Endothelial cell of umbilical vein (primary cell): ENCODE measurements around the gene FAM118A. TPM values are rescaled to one million over a fixed set of nuclear protein-coding genes. Genes with fewer than 3 reads are reported as not detected.

Experiments
- BruUV-seq: library from RNA; stranded (reverse); fragments of 400-500 nt; replicated peaks from 2 replicates; lab custom pipeline; 2021; lab: Mats Ljungman, UMichigan
- CTCF ChIA-PET: fragments of 300-600, 350-600 bp; sonication (Branson Sonifier 250); formaldehyde crosslinking; loops from one replicate; lab custom pipeline; 2021; ENCODE audit warnings: antibody characterized with exemption, inconsistent platforms; lab: Charles Lee
- POLR2A ChIA-PET: fragments of 300-600, 350-600 bp; sonication (Branson Sonifier 250); formaldehyde crosslinking; loops from one replicate; lab custom pipeline; 2021; ENCODE audit warnings: antibody characterized with exemption, inconsistent platforms; lab: Charles Lee
- DNase-seq: peaks from one replicate; pipeline ENCODE4 v3.0.0-alpha.2; 2011; ENCODE audit warnings: low read depth, low spot score
- FAIRE-seq: peaks from 2 replicates; lab custom pipeline; 2011; peaks lifted over from hg19 to GRCh38; lab: Jason Lieb, UNC
- H2AFZ ChIP-seq: 2 replicates; pipeline ENCODE4 v1.6.0; 2012; ENCODE audit warnings: low read depth, low read length, control low read depth, inconsistent platforms
- H3K27ac ChIP-seq: 2 replicates; pipeline ENCODE4 v1.5.1; 2011; ENCODE audit warnings: low read depth, mild to moderate bottlenecking, control low read depth, low read length, moderate library complexity; ENCODE audit not compliant: insufficient read depth
- H3K27me3 ChIP-seq, 2 experiments: 2 replicates each; pipeline versions ENCODE4 v1.6.0 to v1.6.1; 2011; ENCODE audit warnings: low read length in 2 of 2, mixed read lengths in 1 of 2; ENCODE audit not compliant: control insufficient read depth in 2 of 2, insufficient read depth in 2 of 2
- H3K36me3 ChIP-seq, 2 experiments: 2 replicates in 1 of 2; 3 replicates in 1 of 2; pipeline ENCODE4 v1.5.1; 2011; ENCODE audit warnings: low read length in 2 of 2, mild to moderate bottlenecking in 1 of 2, moderate library complexity in 1 of 2; ENCODE audit not compliant: control insufficient read depth in 2 of 2, insufficient read depth in 2 of 2; ENCODE audit errors: extremely low read depth in 1 of 2
- H3K4me1 ChIP-seq: 3 replicates; pipeline ENCODE4 v1.5.1; 2011; ENCODE audit warnings: mild to moderate bottlenecking, low read length; ENCODE audit not compliant: control insufficient read depth, insufficient read depth; ENCODE audit errors: extremely low read depth
- H3K4me2 ChIP-seq: 2 replicates; pipeline ENCODE4 v1.6.1; 2011; ENCODE audit warnings: low read length, control low read depth, mixed read lengths; ENCODE audit not compliant: insufficient read depth
- H3K4me3 ChIP-seq, 3 experiments: fragments of 200-600 bp in 1 of 3; sonication (generic), shearing (Covaris generic) in 1 of 3; replicated peaks in 1 of 3; 2 replicates each; pipeline ENCODE4 v1.5.1; 2011 to 2016; ENCODE audit warnings: control low read depth in 3 of 3, low read length in 3 of 3, mild to moderate bottlenecking in 2 of 3, inconsistent platforms in 1 of 3, low read depth in 1 of 3, moderate library complexity in 1 of 3; ENCODE audit not compliant: insufficient read depth in 1 of 3
- H3K79me2 ChIP-seq: 2 replicates; pipeline ENCODE4 v1.6.0; 2012; ENCODE audit warnings: low read length, inconsistent platforms; ENCODE audit not compliant: control insufficient read depth, insufficient read depth
- H3K9ac ChIP-seq: replicated peaks from 2 replicates; pipeline ENCODE3; 2011; ENCODE audit warnings: low read length, control low read depth; ENCODE audit not compliant: insufficient read depth; ENCODE audit errors: extremely low read depth
- H3K9me1 ChIP-seq: replicated peaks from 3 replicates; pipeline ENCODE4 v1.6.0; 2011; ENCODE audit warnings: mild to moderate bottlenecking, low read length; ENCODE audit not compliant: control insufficient read depth, insufficient read depth; ENCODE audit errors: extremely low read depth
- H3K9me3 ChIP-seq: replicated peaks from 2 replicates; pipeline ENCODE4 v1.5.1; 2012; ENCODE audit warnings: low read length, inconsistent platforms; ENCODE audit not compliant: control insufficient read depth, insufficient read depth
- H4K20me1 ChIP-seq: replicated peaks from 2 replicates; pipeline ENCODE3; 2011; ENCODE audit warnings: mild to moderate bottlenecking, low read length; ENCODE audit not compliant: control insufficient read depth, insufficient read depth; ENCODE audit errors: extremely low read depth
- CTCF ChIP-seq, 2 donors: IDR thresholded peaks; 1 replicate in 1 of 2; 2 replicates in 1 of 2; pipeline ENCODE4 v1.5.1; 2011; ENCODE audit warnings: low read length in 2 of 2, mild to moderate bottlenecking in 2 of 2, moderate library complexity in 2 of 2, control low read depth in 1 of 2, inconsistent platforms in 1 of 2, low read depth in 1 of 2; ENCODE audit not compliant: insufficient read depth in 1 of 2; ENCODE audit errors: extremely low read depth in 1 of 2
- EZH2 ChIP-seq: IDR thresholded peaks from 2 replicates; pipeline ENCODE4 v1.6.1; 2012; ENCODE audit warnings: borderline replicate concordance, low read depth, mild to moderate bottlenecking, moderate library complexity, low read length, inconsistent platforms; ENCODE audit not compliant: severe bottlenecking
- FOS ChIP-seq: IDR thresholded peaks from 2 replicates; pipeline ENCODE4 v1.6.1; 2011; ENCODE audit warnings: mild to moderate bottlenecking, low read length, moderate library complexity, borderline replicate concordance; ENCODE audit not compliant: insufficient read depth
- GATA2 ChIP-seq: IDR thresholded peaks from 2 replicates; pipeline ENCODE4 v1.7.0; 2011; ENCODE audit warnings: low read depth, mild to moderate bottlenecking, moderate library complexity, mixed read lengths, low read length; ENCODE audit not compliant: insufficient read length, insufficient read depth
- JUN ChIP-seq: IDR thresholded peaks from 2 replicates; pipeline ENCODE4 v1.6.1; 2011; ENCODE audit warnings: borderline replicate concordance, low read depth; ENCODE audit not compliant: insufficient read length, insufficient read depth
- MAX ChIP-seq: IDR thresholded peaks from 2 replicates; pipeline ENCODE4 v1.6.1; 2011; ENCODE audit not compliant: insufficient read depth, insufficient read length
- MYC ChIP-seq: IDR thresholded peaks from one replicate; pipeline ENCODE4 v1.6.1; 2011; ENCODE audit warnings: mild to moderate bottlenecking, low read depth, low read length
- POLR2A ChIP-seq: IDR thresholded peaks from 2 replicates; pipeline ENCODE4 v1.6.1; 2012; ENCODE audit warnings: low read depth, mild to moderate bottlenecking, control low read depth, low read length
- POLR2AphosphoS5 ChIP-seq: IDR thresholded peaks from 2 replicates; pipeline ENCODE4 v1.6.1; 2012; ENCODE audit warnings: low read depth, mild to moderate bottlenecking, control low read depth, low read length, moderate library complexity; ENCODE audit not compliant: insufficient read depth
- dilution Hi-C: fragments of 300-500 bp; cut with MboI; formaldehyde crosslinking; loops from one replicate; pipeline ENCODE4 v1.15.0; 2019; ENCODE audit warnings: low sequenced_read_pairs; ENCODE audit not compliant: extremely low pct_ligation_motif_present
- intact Hi-C: fragments of 100-400 bp; cut with micrococcal nuclease; formaldehyde crosslinking; loops from one replicate; pipeline ENCODE4 v1.10.0; 2022
- polyA plus RNA-seq, 4 experiments: library from polyadenylated mRNA; depleted of rRNA in 3 of 4; stranded (reverse) in 3 of 4; unstranded in 1 of 4; fragments of >200 nt; gene quantifications; 2 replicates each; pipeline versions ENCODE4 v1.2.1 to v1.2.3, GENCODE V29; 2011 to 2012; ENCODE audit warnings: missing spikeins in 1 of 4
- total RNA-seq: library from RNA; stranded (reverse); gene quantifications from 2 replicates; pipeline ENCODE4 v1.2.3, GENCODE V29; 2021

The FAM118A gene
- total and polyA plus RNA-seq, 2 donors (not counting 3 experiments of a cell fraction or from before 2014, with no cell fraction given): 20.2 to 25.6 TPM

DNA sequence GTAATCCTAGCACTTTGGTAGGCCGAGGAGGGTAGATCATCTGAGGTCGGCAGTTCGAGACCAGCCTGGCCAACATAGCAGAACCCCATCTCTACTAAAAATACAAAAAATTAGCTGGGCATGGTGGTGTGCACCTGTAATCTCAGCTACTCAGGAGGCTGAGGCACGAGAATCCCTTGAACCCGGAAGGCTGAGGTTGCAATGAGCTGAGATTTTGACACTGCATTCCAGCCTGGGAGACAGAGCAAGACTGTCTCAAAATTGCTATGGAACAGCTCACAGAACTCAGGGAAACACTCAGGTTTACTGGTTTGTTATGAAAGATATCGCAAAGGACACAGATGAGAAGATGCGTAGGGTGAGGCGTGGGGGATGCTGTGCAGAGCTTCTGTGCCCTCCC is 2.7 kb downstream of the FAM118A start:
- peaks cover 53% of the 10 kb centered on the region for H3K79me2 ChIP-seq
- H3K4me3 ChIP-seq: no peak overlapping the region
- no peaks in the 10 kb centered on the region for H3K27me3 ChIP-seq
- intact Hi-C loops: loop anchor here (10.0 kb wide), 1 partner anchor 1288 kb away; the partner anchor contains the start of gene PARVB
- no peak for DNase-seq
- H3K9ac ChIP-seq: no peak overlapping the region
- ChIA-PET POLR2A (no interaction called here), CTCF (no interaction called here)
- dilution Hi-C loops: no loop called here
- no peak overlapping the region for H2AFZ ChIP-seq
- TF ChIP-seq FOS: no peak
- TF ChIP-seq POLR2A: no peak
- no peak for TF ChIP-seq JUN
- no peak for TF ChIP-seq EZH2
- no peak for TF ChIP-seq CTCF (IDR thresholded peaks at IDR 0.05; ENCODE audit: extremely low read depth in 1 of 2, insufficient read depth in 1 of 2, low read depth in 1 of 2, low read length in 2 of 2)
- no peak for TF ChIP-seq POLR2AphosphoS5
- TF ChIP-seq GATA2: no peak
- TF ChIP-seq MAX: no peak
- no peak for TF ChIP-seq MYC
- H4K20me1 ChIP-seq: no peaks in the 10 kb centered on the region
- H3K36me3 ChIP-seq: no peaks in the 10 kb centered on the region
- H3K9me3 ChIP-seq: no peaks in the 10 kb centered on the region
- peaks cover 28% of the 10 kb centered on the region for H3K4me1 ChIP-seq
- no peak overlapping the region for H3K4me2 ChIP-seq
- no peak for FAIRE-seq
- H3K9me1 ChIP-seq: no peaks in the 10 kb centered on the region
- no TSS peak for BruUV-seq
- no peak overlapping the region for H3K27ac ChIP-seq
